GM19351 (cell line): Measurements from ENCODE around the gene OR10H2.
"Not testable (repeated sequence)": the region's sequence is repeated elsewhere in the genome, so short reads cannot be mapped to it uniquely, and the experiment has no call there.

Experiments used
- ATAC-seq: cut with Tn5 transposase; IDR thresholded peaks from one replicate; pipeline ENCODE4 v1.9.1; 2021; ENCODE audit warnings: mild to moderate bottlenecking, moderate library complexity; ENCODE audit not compliant: unreplicated experiment

The OR10H2 gene

GRCh38 chr19:15727724-15728123 is at the start of gene OR10H2:
OR10H2 (plus strand) TSS chr19:15728024; CDS start chr19:15728044, 20 bp downstream.
- no peak for ATAC-seq

GRCh38 chr19:15679089-15679488 is 48.7 kb upstream of the OR10H2 start:
- ATAC-seq, result no peak

- not testable (repeated sequence) for ATAC-seq
Measured at GRCh38 chr19:15679865-15680264, 48.0 kb upstream of the OR10H2 start.

GRCh38 chr19:15680478-15681322 is 47.1 kb upstream of the OR10H2 start:
- ATAC-seq, result no peak

- no peak for ATAC-seq
Measured at GRCh38 chr19:15683411-15683810, 44.4 kb upstream of the OR10H2 start.

- ATAC-seq, result no peak
Measured at GRCh38 chr19:15684828-15685227, 43.0 kb upstream of the OR10H2 start.

GRCh38 chr19:15696654-15697194 is 31.1 kb upstream of the OR10H2 start:
- no peak for ATAC-seq

GRCh38 chr19:15701757-15702533 is 25.9 kb upstream of the OR10H2 start:
- ATAC-seq, result no peak

- ATAC-seq, result no peak
Measured at GRCh38 chr19:15702534-15702930, 25.3 kb upstream of the OR10H2 start.

GRCh38 chr19:15714638-15715037 is 13.2 kb upstream of the OR10H2 start:
- ATAC-seq, result no peak

GRCh38 chr19:15715642-15716041 is 12.2 kb upstream of the OR10H2 start:
- no peak for ATAC-seq

- no peak for ATAC-seq
Measured at GRCh38 chr19:15717809-15718208, 10.0 kb upstream of the OR10H2 start.

- no peak for ATAC-seq
Measured at GRCh38 chr19:15721268-15721667, 6.6 kb upstream of the OR10H2 start.

- no peak for ATAC-seq
Measured at GRCh38 chr19:15722956-15723355, 4.9 kb upstream of the OR10H2 start.

GRCh38 chr19:15730538-15730937 is 2.7 kb downstream of the OR10H2 start:
- no peak for ATAC-seq

- no peak for ATAC-seq
Measured at GRCh38 chr19:15732388-15732787, 4.6 kb downstream of the OR10H2 start.

- ATAC-seq, result no peak
Measured at GRCh38 chr19:15733895-15734294, 6.1 kb downstream of the OR10H2 start.

- no peak for ATAC-seq
Measured at GRCh38 chr19:15737722-15738121, 9.9 kb downstream of the OR10H2 start, which contains the start of gene OR10H3. OR10H3 (plus strand) TSS chr19:15737985; CDS start chr19:15741393, 3,408 bp downstream.

- no peak for ATAC-seq
Measured at GRCh38 chr19:15740785-15741184, 13.0 kb downstream of the OR10H2 start.

- ATAC-seq, result no peak
Measured at GRCh38 chr19:15748239-15748638, 20.4 kb downstream of the OR10H2 start.

- no peak for ATAC-seq
Measured at GRCh38 chr19:15758379-15758778, 30.6 kb downstream of the OR10H2 start.
